ENCODE data around the gene DNASE1L3.

The DNASE1L3 gene

GRCh38 chr3:58157700-58158099, 53.1 kb downstream of the DNASE1L3 start:
- no peak for DNase-seq

- DNase-seq: no peak
These were observed 54.9 kb downstream of the DNASE1L3 start for GRCh38 chr3:58155838-58156237.

GRCh38 chr3:58154626-58155449, 55.9 kb downstream of the DNASE1L3 start:
- DNase-seq: peak; percentile 38

GRCh38 chr3:58153371-58153770, 57.4 kb downstream of the DNASE1L3 start:
- no peak for DNase-seq

GRCh38 chr3:58152225-58153015, 58.4 kb downstream of the DNASE1L3 start:
- no peak for DNase-seq

GRCh38 chr3:58151637-58152036, 59.1 kb downstream of the DNASE1L3 start:
- DNase-seq: no peak

GRCh38 chr3:58150810-58151199, 60.0 kb downstream of the DNASE1L3 start:
- no peak for DNase-seq

- no peak for DNase-seq
These were observed 60.5 kb downstream of the DNASE1L3 start for GRCh38 chr3:58150130-58150809.

- no peak for DNase-seq
These were observed 62.7 kb downstream of the DNASE1L3 start for GRCh38 chr3:58148049-58148448.

GRCh38 chr3:58144478-58145325, 66.1 kb downstream of the DNASE1L3 start:
- DNase-seq: peak; percentile 69

GRCh38 chr3:58143417-58144055, 67.2 kb downstream of the DNASE1L3 start:
- no peak for DNase-seq
